PC-3 (cell line): Measurements from ENCODE around the gene GUSB.

ENCODE experiments used
- EZH2 ChIP-seq: fragments of 300-600 bp; sonication (generic); IDR thresholded peaks from one replicate; pipeline ENCODE4 v1.6.1; 2017; ENCODE audit warnings: antibody characterized with exemption, mild to moderate bottlenecking, low read length; ENCODE audit not compliant: unreplicated experiment
- TF ChIP-seq, protein P1 (sequence below): fragments of 300-600 bp; sonication (generic); conservative IDR thresholded peaks from 2 replicates; pipeline ENCODE4 v1.5.1; 2017; ENCODE audit warnings: antibody characterized with exemption, low read depth, mild to moderate bottlenecking, low read length

DNA sequence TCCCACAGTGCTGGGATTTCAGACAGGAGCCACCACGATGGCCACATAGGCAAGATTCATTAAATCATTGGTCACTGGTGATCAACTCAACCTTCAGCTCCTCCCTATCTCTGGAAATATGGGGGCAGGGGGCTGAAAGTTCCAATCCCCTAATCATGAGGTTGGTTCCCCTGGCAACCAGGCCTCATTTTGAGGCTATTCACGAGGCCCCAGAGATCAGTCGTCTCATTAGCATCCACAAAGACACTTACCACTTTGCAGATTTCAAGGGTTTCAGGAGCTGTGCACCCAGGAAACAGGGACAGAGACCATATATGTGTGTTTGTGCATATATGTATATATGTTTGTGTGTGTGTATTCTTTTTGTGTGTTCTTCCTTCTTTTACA lies 7.7 kb upstream of the GUSB start:
- TF ChIP-seq EZH2 = no peak
- TF ChIP-seq, protein P1, sequence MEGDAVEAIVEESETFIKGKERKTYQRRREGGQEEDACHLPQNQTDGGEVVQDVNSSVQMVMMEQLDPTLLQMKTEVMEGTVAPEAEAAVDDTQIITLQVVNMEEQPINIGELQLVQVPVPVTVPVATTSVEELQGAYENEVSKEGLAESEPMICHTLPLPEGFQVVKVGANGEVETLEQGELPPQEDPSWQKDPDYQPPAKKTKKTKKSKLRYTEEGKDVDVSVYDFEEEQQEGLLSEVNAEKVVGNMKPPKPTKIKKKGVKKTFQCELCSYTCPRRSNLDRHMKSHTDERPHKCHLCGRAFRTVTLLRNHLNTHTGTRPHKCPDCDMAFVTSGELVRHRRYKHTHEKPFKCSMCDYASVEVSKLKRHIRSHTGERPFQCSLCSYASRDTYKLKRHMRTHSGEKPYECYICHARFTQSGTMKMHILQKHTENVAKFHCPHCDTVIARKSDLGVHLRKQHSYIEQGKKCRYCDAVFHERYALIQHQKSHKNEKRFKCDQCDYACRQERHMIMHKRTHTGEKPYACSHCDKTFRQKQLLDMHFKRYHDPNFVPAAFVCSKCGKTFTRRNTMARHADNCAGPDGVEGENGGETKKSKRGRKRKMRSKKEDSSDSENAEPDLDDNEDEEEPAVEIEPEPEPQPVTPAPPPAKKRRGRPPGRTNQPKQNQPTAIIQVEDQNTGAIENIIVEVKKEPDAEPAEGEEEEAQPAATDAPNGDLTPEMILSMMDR = no peak
